HL-60/S4 treated with retinoic acid at 250 ng/mL for 4 days and 3 days (cell line): ENCODE results near the gene GOLGA7B.

Experiments used
- in situ Hi-C: fragments of 300-500 bp; cut with MboI; formaldehyde crosslinking; loops from 2 replicates; pipeline ENCODE4 v1.7.0; 2022; ENCODE audit warnings: low sequenced_read_pairs

GOLGA7B gene

GRCh38 chr10:97849687-97850402 lies at the start of gene GOLGA7B:
Gene GOLGA7B (plus strand): TSS chr10:97849843. CDS start chr10:97850304, 461 bp downstream.
- in situ Hi-C loops, result no loop called here

- in situ Hi-C loops, result no loop called here
Observed at GRCh38 chr10:97800474-97800873, 49.2 kb upstream of the GOLGA7B start.

- in situ Hi-C loops, result no loop called here
Observed at GRCh38 chr10:97801422-97801821, 48.2 kb upstream of the GOLGA7B start.

GRCh38 chr10:97805096-97805884 lies 44.4 kb upstream of the GOLGA7B start:
- in situ Hi-C loops, result no loop called here

GRCh38 chr10:97805949-97806348 lies 43.7 kb upstream of the GOLGA7B start:
- in situ Hi-C loops, result no loop called here

- in situ Hi-C loops, result no loop called here
Observed at GRCh38 chr10:97810446-97810845, 39.2 kb upstream of the GOLGA7B start.

- in situ Hi-C loops, result no loop called here
Observed at GRCh38 chr10:97811958-97812357, 37.7 kb upstream of the GOLGA7B start.

- in situ Hi-C loops, result no loop called here
Observed at GRCh38 chr10:97812696-97813095, 36.9 kb upstream of the GOLGA7B start.

- in situ Hi-C loops, result no loop called here
Observed at GRCh38 chr10:97813311-97813710, 36.3 kb upstream of the GOLGA7B start.

GRCh38 chr10:97814996-97815395 lies 34.6 kb upstream of the GOLGA7B start:
- in situ Hi-C loops, result no loop called here

- in situ Hi-C loops, result no loop called here
Observed at GRCh38 chr10:97816609-97817008, 33.0 kb upstream of the GOLGA7B start.

GRCh38 chr10:97818572-97818971 lies 31.1 kb upstream of the GOLGA7B start:
- in situ Hi-C loops, result no loop called here

- in situ Hi-C loops, result no loop called here
Observed at GRCh38 chr10:97820096-97820704, 29.4 kb upstream of the GOLGA7B start.

GRCh38 chr10:97821308-97822038 lies 28.2 kb upstream of the GOLGA7B start:
- in situ Hi-C loops, result no loop called here

GRCh38 chr10:97822261-97822687 lies 27.4 kb upstream of the GOLGA7B start:
- in situ Hi-C loops, result no loop called here

GRCh38 chr10:97823734-97824133 lies 25.9 kb upstream of the GOLGA7B start:
- in situ Hi-C loops, result no loop called here

- in situ Hi-C loops, result no loop called here
Observed at GRCh38 chr10:97825020-97825760, 24.5 kb upstream of the GOLGA7B start.

- in situ Hi-C loops, result no loop called here
Observed at GRCh38 chr10:97826892-97827291, 22.8 kb upstream of the GOLGA7B start.

GRCh38 chr10:97827702-97828291 lies 21.8 kb upstream of the GOLGA7B start:
- in situ Hi-C loops, result no loop called here

GRCh38 chr10:97828721-97829120 lies 20.9 kb upstream of the GOLGA7B start:
- in situ Hi-C loops, result no loop called here
